Trophoblast cell (in vitro differentiated cells and primary cell): ENCODE results near the gene NKIRAS1.
"Not testable (repeated sequence)": the region's sequence is repeated elsewhere in the genome, so short reads cannot be mapped to it uniquely, and the experiment has no call there.

Source experiments
- DNase-seq, 2 donors: peaks; one replicate each; pipeline ENCODE4 v3.0.0-alpha.2; 2016
- H2AFZ ChIP-seq: 2 replicates; pipeline ENCODE4 v1.6.1; 2013; ENCODE audit warnings: low read length, moderate library complexity, mild to moderate bottlenecking; ENCODE audit not compliant: insufficient read depth, poor library complexity
- H2AK5ac ChIP-seq: 2 replicates; pipeline ENCODE4 v1.6.1; 2013; ENCODE audit warnings: mild to moderate bottlenecking, low read length
- H2BK120ac ChIP-seq: 2 replicates; pipeline ENCODE4 v1.6.1; 2013; ENCODE audit warnings: low read length, mild to moderate bottlenecking, moderate library complexity; ENCODE audit not compliant: insufficient read depth, poor library complexity
- H2BK12ac ChIP-seq: 2 replicates; pipeline ENCODE4 v1.6.1; 2013; ENCODE audit warnings: mild to moderate bottlenecking, low read length, moderate library complexity
- H2BK5ac ChIP-seq: 2 replicates; pipeline ENCODE4 v1.6.1; 2013; ENCODE audit warnings: low read length, low read depth, moderate library complexity, mild to moderate bottlenecking; ENCODE audit not compliant: poor library complexity
- H3K14ac ChIP-seq: 2 replicates; pipeline ENCODE4 v1.6.1; 2013; ENCODE audit warnings: mild to moderate bottlenecking, low read length
- H3K18ac ChIP-seq: 2 replicates; pipeline ENCODE4 v1.6.1; 2013; ENCODE audit warnings: mild to moderate bottlenecking, low read length
- H3K23ac ChIP-seq: 2 replicates; pipeline ENCODE4 v1.6.1; 2013; ENCODE audit warnings: low read length
- H3K27ac ChIP-seq: 2 replicates; pipeline ENCODE4 v1.5.1; 2013; ENCODE audit warnings: low read depth, mild to moderate bottlenecking, inconsistent platforms, low read length, moderate library complexity
- H3K27me3 ChIP-seq: 2 replicates; pipeline ENCODE4 v1.6.1; 2013; ENCODE audit warnings: inconsistent platforms, mild to moderate bottlenecking, low read length, moderate library complexity; ENCODE audit not compliant: insufficient read depth
- H3K36me3 ChIP-seq, 2 experiments: 1 replicate in 1 of 2; 2 replicates in 1 of 2; pipeline ENCODE4 v1.6.1; 2013; ENCODE audit warnings: low read length in 2 of 2, mild to moderate bottlenecking in 2 of 2, moderate library complexity in 1 of 2; ENCODE audit not compliant: insufficient read depth in 2 of 2, control insufficient read depth in 1 of 2
- H3K4ac ChIP-seq: 2 replicates; pipeline ENCODE4 v1.6.1; 2013; ENCODE audit warnings: low read depth, mild to moderate bottlenecking, low read length, moderate library complexity
- H3K4me1 ChIP-seq, 2 experiments: 1 replicate in 1 of 2; 2 replicates in 1 of 2; pipeline ENCODE4 v1.6.1; 2013; ENCODE audit warnings: low read length in 2 of 2, mild to moderate bottlenecking in 2 of 2, moderate library complexity in 1 of 2; ENCODE audit not compliant: insufficient read depth in 2 of 2, control insufficient read depth in 1 of 2
- H3K4me2 ChIP-seq: 2 replicates; pipeline ENCODE4 v1.6.1; 2013; ENCODE audit warnings: inconsistent platforms, mild to moderate bottlenecking, low read length, moderate library complexity
- H3K4me3 ChIP-seq: 2 replicates; pipeline ENCODE4 v1.5.1; 2013; ENCODE audit warnings: mild to moderate bottlenecking, low read depth, low read length, inconsistent platforms
- H3K79me1 ChIP-seq: one replicate; pipeline ENCODE4 v1.6.1; 2013; ENCODE audit warnings: low read length
- H3K79me2 ChIP-seq: 2 replicates; pipeline ENCODE4 v1.6.1; 2013; ENCODE audit warnings: low read length, mild to moderate bottlenecking; ENCODE audit not compliant: control insufficient read depth, insufficient read depth, poor library complexity
- H3K9ac ChIP-seq: 2 replicates; pipeline ENCODE4 v1.6.1; 2013; ENCODE audit warnings: mild to moderate bottlenecking, low read length
- H3K9me3 ChIP-seq: 2 replicates; pipeline ENCODE4 v1.6.1; 2013; ENCODE audit warnings: low read depth, mild to moderate bottlenecking, control low read depth, inconsistent platforms, low read length; ENCODE audit not compliant: insufficient read depth
- H4K12ac ChIP-seq: 2 replicates; pipeline ENCODE4 v1.6.1; 2013; ENCODE audit warnings: low read depth, mild to moderate bottlenecking, low read length, moderate library complexity
- H4K8ac ChIP-seq: 2 replicates; pipeline ENCODE4 v1.6.1; 2013; ENCODE audit warnings: low read depth, mild to moderate bottlenecking, low read length, moderate library complexity
- H4K91ac ChIP-seq: one replicate; pipeline ENCODE4 v1.6.1; 2013; ENCODE audit warnings: low read depth, mild to moderate bottlenecking, low read length, moderate library complexity
- WGBS: extraction: QIAGEN DNeasy Blood & Tissue Kit; methylation state at CpG from one replicate; pipeline ENCODE4 v1.1.7; 2013; ENCODE audit warnings: missing lambda C conversion rate; ENCODE audit not compliant: insufficient read length, insufficient coverage; ENCODE audit errors: extremely low coverage; 5-methylcytosine and 5-hydroxymethylcytosine counted together

NKIRAS1 gene

DNA sequence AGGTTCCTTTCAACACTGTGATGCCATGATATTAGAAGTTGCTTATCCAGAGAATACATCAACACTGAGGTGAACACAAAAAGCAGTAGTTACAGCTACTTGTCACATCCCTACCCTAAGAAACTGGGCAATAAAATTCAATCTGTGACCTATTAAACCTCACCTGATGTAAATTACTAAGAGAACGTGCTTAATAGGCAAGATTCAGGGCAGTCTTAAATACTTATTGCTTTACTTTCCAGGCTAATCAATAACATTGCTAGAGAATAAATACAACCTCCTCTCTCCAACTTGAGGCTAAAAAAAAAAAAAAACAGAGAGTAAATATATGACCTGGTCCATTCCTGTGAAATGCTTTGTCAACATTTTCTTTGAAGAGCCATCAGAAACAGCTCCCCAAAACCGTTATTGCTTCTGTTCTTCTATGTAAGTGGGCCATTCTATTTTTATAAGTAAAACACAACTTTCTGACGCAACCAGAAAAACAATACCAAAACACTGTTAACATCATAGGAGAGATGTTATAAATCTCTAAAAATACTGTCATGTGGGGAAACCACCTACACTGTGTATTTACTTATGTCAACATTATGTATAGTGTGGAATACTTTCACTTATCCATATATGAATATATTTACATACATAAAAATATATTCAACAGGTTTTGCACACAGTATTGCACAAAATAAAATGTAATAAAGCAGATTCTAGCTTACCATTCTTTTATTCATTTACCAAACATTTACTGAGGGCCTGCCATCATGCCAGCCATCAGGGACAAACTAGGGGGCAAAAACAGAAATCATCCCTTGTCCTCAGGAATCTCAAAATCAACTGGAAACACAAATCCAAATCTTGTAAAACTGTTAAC, 2.7 kb downstream of the NKIRAS1 start:
- no peak overlapping the region for H2AK5ac ChIP-seq
- no peak overlapping the region for H3K14ac ChIP-seq
- no peak overlapping the region for H4K12ac ChIP-seq
- no peak overlapping the region for H2BK12ac ChIP-seq
- H3K9me3 ChIP-seq, result no peaks in the 10 kb centered on the region
- WGBS, result no CpG with 5 or more reads among the region's 3 CpGs
- H3K9ac ChIP-seq, result no peak overlapping the region
- H4K8ac ChIP-seq, result no peak overlapping the region
- no peak overlapping the region for H3K4me2 ChIP-seq
- H2AFZ ChIP-seq, result no peak overlapping the region
- no peak overlapping the region for H3K18ac ChIP-seq
- H3K27ac ChIP-seq, result no peak overlapping the region
- no peak overlapping the region for H4K91ac ChIP-seq
- no peak for DNase-seq
- H2BK5ac ChIP-seq, result no peak overlapping the region
- H3K4me3 ChIP-seq, result no peak overlapping the region
- peaks cover 14% of the 10 kb centered on the region for H3K79me1 ChIP-seq
- no peak overlapping the region for H3K4ac ChIP-seq
- peaks cover 0 to 6% of the 10 kb centered on the region in 2 experiments for H3K4me1 ChIP-seq
- H3K36me3 ChIP-seq, result peaks cover 7 to 12% of the 10 kb centered on the region in 2 experiments
- H3K23ac ChIP-seq, result no peak overlapping the region
- peaks cover 2% of the 10 kb centered on the region for H3K27me3 ChIP-seq
- H3K79me2 ChIP-seq, result peaks cover 17% of the 10 kb centered on the region
- H2BK120ac ChIP-seq, result no peak overlapping the region

DNA sequence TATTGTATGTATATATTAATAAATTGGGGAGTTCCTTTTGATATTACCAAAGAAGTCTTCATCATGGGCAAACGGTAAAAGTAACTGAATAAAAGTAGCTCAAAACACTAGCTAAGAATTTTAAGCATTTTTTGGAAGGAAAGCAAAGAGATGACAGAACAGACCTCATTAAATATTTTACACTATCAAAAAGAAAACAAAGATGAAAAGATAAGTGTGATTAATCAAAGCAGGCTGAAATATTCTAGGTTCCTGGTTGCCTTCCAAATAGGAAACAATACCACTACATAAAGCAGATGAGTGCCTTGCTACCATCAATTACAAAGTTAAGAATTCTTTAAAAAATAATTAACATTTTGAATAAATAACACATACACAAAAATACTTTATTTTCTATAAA, 3.6 kb downstream of the NKIRAS1 start:
- Histone ChIP-seq H4K91ac (no peak overlapping the region), H2BK12ac (no peak overlapping the region), H2BK120ac (no peak overlapping the region), H3K14ac (no peak overlapping the region), H3K4me1 (peaks cover 0 to 6% of the 10 kb centered on the region in 2 experiments), H2BK5ac (no peak overlapping the region), H3K23ac (no peak overlapping the region), H3K4ac (no peak overlapping the region), H2AK5ac (no peak overlapping the region), H3K18ac (no peak overlapping the region), H4K8ac (no peak overlapping the region), H3K79me2 (peaks cover 17% of the 10 kb centered on the region), H3K79me1 (peaks cover 14% of the 10 kb centered on the region), H3K9me3 (no peaks in the 10 kb centered on the region), H3K9ac (no peak overlapping the region), H3K27ac (no peak overlapping the region), H3K4me3 (no peak overlapping the region), H2AFZ (no peak overlapping the region), H3K36me3 (peaks cover 7 to 8% of the 10 kb centered on the region in 2 experiments), H3K4me2 (no peak overlapping the region), H4K12ac (no peak overlapping the region), H3K27me3 (peaks cover 2% of the 10 kb centered on the region)
- no CpG with 5 or more reads among the region's 1 CpG for WGBS
- no peak for DNase-seq

DNA sequence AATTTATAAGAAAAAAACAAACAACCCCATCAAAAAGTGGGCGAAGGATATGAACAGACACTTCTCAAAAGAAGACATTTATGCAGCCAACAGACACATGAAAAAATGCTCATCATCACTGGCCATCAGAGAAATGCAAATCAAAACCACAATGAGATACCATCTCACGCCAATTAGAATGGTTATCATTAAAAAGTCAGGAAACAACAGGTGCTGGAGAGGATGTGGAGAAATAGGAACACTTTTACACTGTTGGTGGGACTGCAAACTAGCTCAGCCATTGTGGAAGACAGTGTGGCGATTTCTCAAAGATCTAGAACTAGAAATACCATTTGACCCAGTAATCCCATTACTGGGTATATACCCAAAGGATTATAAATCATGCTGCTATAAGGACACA, 4.5 kb downstream of the NKIRAS1 start:
- not testable (repeated sequence) for H3K23ac ChIP-seq, H3K27ac ChIP-seq, H3K79me1 ChIP-seq, H3K4ac ChIP-seq, H3K27me3 ChIP-seq, H4K12ac ChIP-seq, H4K91ac ChIP-seq, H2BK120ac ChIP-seq, DNase-seq, H3K14ac ChIP-seq, H3K18ac ChIP-seq, H3K36me3 ChIP-seq, H2AFZ ChIP-seq, H3K9me3 ChIP-seq, H2BK5ac ChIP-seq, H3K4me3 ChIP-seq, H4K8ac ChIP-seq, H3K9ac ChIP-seq, H3K4me2 ChIP-seq, H3K4me1 ChIP-seq, H2AK5ac ChIP-seq, H2BK12ac ChIP-seq
- WGBS, result no CpG with 5 or more reads among the region's 3 CpGs
- H3K79me2 ChIP-seq, result peaks cover 10% of the 10 kb centered on the region

DNA sequence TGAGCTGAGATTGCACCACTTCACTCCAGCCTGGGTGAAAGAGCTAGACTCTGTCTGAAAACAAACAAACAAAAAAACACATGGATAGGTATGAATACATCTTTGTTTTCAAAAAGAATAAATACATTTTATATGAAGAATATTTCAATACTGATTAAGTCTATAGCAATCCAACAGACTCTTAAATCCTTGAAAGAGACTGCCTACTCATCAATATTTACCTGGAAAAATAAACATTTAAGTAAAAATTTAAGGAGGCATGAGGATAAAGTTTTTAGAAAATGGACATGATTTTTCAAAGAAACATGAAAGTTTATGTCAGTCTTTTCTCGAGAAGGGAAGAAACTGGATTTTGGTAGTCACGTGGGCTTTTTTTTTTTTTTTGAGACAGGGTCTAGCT, 5.4 kb downstream of the NKIRAS1 start:
- Histone ChIP-seq H3K27ac (no peak overlapping the region), H2BK120ac (no peak overlapping the region), H3K9ac (no peak overlapping the region), H3K79me1 (peaks cover 2% of the 10 kb centered on the region), H3K18ac (no peak overlapping the region), H3K4me3 (no peak overlapping the region), H3K79me2 (peaks cover 4% of the 10 kb centered on the region), H2BK5ac (no peak overlapping the region), H3K4me1 (peaks cover 0 to 6% of the 10 kb centered on the region in 2 experiments), H2AK5ac (no peak overlapping the region), H4K12ac (no peak overlapping the region), H2AFZ (no peak overlapping the region), H3K14ac (no peak overlapping the region), H3K4ac (no peak overlapping the region), H2BK12ac (no peak overlapping the region), H3K36me3 (peaks cover 7% of the 10 kb centered on the region in 2 experiments), H3K9me3 (no peaks in the 10 kb centered on the region), H4K91ac (no peak overlapping the region), H3K4me2 (no peak overlapping the region), H3K27me3 (peaks cover under 1% of the 10 kb centered on the region), H4K8ac (no peak overlapping the region), H3K23ac (no peak overlapping the region)
- no peak for DNase-seq
- no CpG with 5 or more reads among the region's 2 CpGs for WGBS
